Lung (tissue), 12 donors: ENCODE measurements around the gene EVI2B. TPM values are rescaled to one million over a fixed set of nuclear protein-coding genes. Genes with fewer than 3 reads are reported as not detected.

Experiments used
- ATAC-seq: fragments of 200-7000 bp; cut with Tn5 transposase; one replicate; pipeline ENCODE4 v1.9.1; 2020; ENCODE audit warnings: moderate number of reproducible peaks; ENCODE audit not compliant: insufficient read depth, low FRiP score
- DNase-seq, 3 donors: peaks; one replicate each; pipeline ENCODE4 v3.0.0-alpha.2; 2013 to 2017
- H3K27ac ChIP-seq, 2 donors: one replicate each; pipeline ENCODE4 v1.5.1; 2013; ENCODE audit warnings: mild to moderate bottlenecking in 2 of 2, moderate library complexity in 2 of 2, control low read depth in 1 of 2, inconsistent platforms in 1 of 2, low read depth in 1 of 2, low read length in 1 of 2
- H3K27me3 ChIP-seq, 3 donors: one replicate each; pipeline ENCODE4 v1.5.1; 2013; ENCODE audit warnings: low read length in 2 of 3; ENCODE audit not compliant: control insufficient read depth in 3 of 3, insufficient read depth in 3 of 3
- H3K36me3 ChIP-seq, 4 donors: one replicate each; pipeline ENCODE4 v1.5.1; 2013; ENCODE audit warnings: low read length in 4 of 4, mild to moderate bottlenecking in 1 of 4, moderate library complexity in 1 of 4; ENCODE audit not compliant: control insufficient read depth in 4 of 4, insufficient read depth in 4 of 4
- H3K4me1 ChIP-seq, 5 donors: one replicate each; pipeline ENCODE4 v1.5.1; 2013; ENCODE audit warnings: low read length in 5 of 5, mild to moderate bottlenecking in 2 of 5, moderate library complexity in 1 of 5; ENCODE audit not compliant: control insufficient read depth in 5 of 5, insufficient read depth in 5 of 5
- H3K4me3 ChIP-seq: one replicate; pipeline ENCODE4 v1.5.1; 2013; ENCODE audit warnings: mild to moderate bottlenecking, control low read depth, moderate library complexity
- H3K9ac ChIP-seq, 2 donors: one replicate each; pipeline ENCODE4 v1.5.1; 2013; ENCODE audit warnings: low read length in 2 of 2, control low read depth in 1 of 2; ENCODE audit not compliant: insufficient read depth in 1 of 2
- H3K9me3 ChIP-seq, 4 donors: one replicate each; pipeline ENCODE4 v1.5.1; 2013; ENCODE audit warnings: low read length in 3 of 4, mild to moderate bottlenecking in 1 of 4, moderate library complexity in 1 of 4; ENCODE audit not compliant: control insufficient read depth in 4 of 4, insufficient read depth in 3 of 4
- CTCF ChIP-seq: IDR thresholded peaks from 2 replicates; pipeline ENCODE4 v1.5.1; 2012; ENCODE audit warnings: mild to moderate bottlenecking; ENCODE audit errors: control extremely low read depth, extremely low read depth
- whole genome bisulfite sequencing, 2 donors: extraction: QIAGEN DNeasy Blood & Tissue Kit; methylation state at CpG; one replicate each; pipeline ENCODE4 v1.1.7; 2013; 5-methylcytosine and 5-hydroxymethylcytosine counted together
- polyA plus RNA-seq, 2 donors: library from polyadenylated mRNA; stranded (reverse); fragments of 200-250 nt; gene quantifications; one replicate each; pipeline ENCODE4 v1.2.1, GENCODE V29; 2013
- total RNA-seq, 2 donors: library from RNA; depleted of rRNA in 1 of 2; stranded (reverse); fragments of >200 nt in 1 of 2; gene quantifications; one replicate each; pipeline ENCODE4 v1.2.1, GENCODE V29; 2014 to 2021
- donor health status: control.
- donor health status: control.
- donor health status: Bipolar disorder and iron deficiency.
- donor health status: healthy.
- donor health status: DM: yes; HTN: yes; CAD: no.

EVI2B gene
- total and polyA plus RNA-seq, 4 donors = 8.1 to 86.9 (median 27.9) TPM

- DNase-seq (no peak), ATAC-seq (no peak)
- TF ChIP-seq CTCF = no peak
- peaks cover 0 to 4% (median 2%) of the 10 kb centered on the region in 4 donors for H3K36me3 ChIP-seq
- no peaks in the 10 kb centered on the region for H3K27me3 ChIP-seq
- no peaks in the 10 kb centered on the region for H3K4me1 ChIP-seq
- no peaks in the 10 kb centered on the region for H3K9me3 ChIP-seq
- H3K4me3 ChIP-seq = no peak overlapping the region
- H3K9ac ChIP-seq = no peak overlapping the region
- 40 to 65% methylated on average over 5 of the region's 5 CpGs for WGBS, 2 donors
- H3K27ac ChIP-seq = no peak overlapping the region
Observed at GRCh38 chr17:31308372-31309334, 5.2 kb downstream of the EVI2B start.

GRCh38 chr17:31307640-31308039 is 6.2 kb downstream of the EVI2B start:
- no peak for TF ChIP-seq CTCF
- WGBS, 2 donors = 28 to 71% methylated on average over 1 of the region's 1 CpG
- Histone ChIP-seq H3K4me1 (no peaks in the 10 kb centered on the region), H3K9me3 (no peaks in the 10 kb centered on the region), H3K27ac (no peak overlapping the region), H3K27me3 (no peaks in the 10 kb centered on the region), H3K9ac (no peak overlapping the region), H3K36me3 (peaks cover 0 to 4% (median 2%) of the 10 kb centered on the region in 4 donors), H3K4me3 (no peak overlapping the region)
- DNase-seq = no peak
- no peak for ATAC-seq

- Histone ChIP-seq H3K9me3 (no peaks in the 10 kb centered on the region), H3K9ac (no peak overlapping the region), H3K27ac (no peak overlapping the region), H3K4me3 (no peak overlapping the region), H3K36me3 (peaks cover 0 to 4% (median 1%) of the 10 kb centered on the region in 4 donors), H3K27me3 (no peaks in the 10 kb centered on the region), H3K4me1 (peaks cover 0 to 3% (median 0%) of the 10 kb centered on the region in 5 donors)
- ATAC-seq (no peak), DNase-seq (no peak)
- TF ChIP-seq CTCF = no peak
Observed at GRCh38 chr17:31299624-31300023, 14.2 kb downstream of the EVI2B start.
